ENCODE measurements around the gene DIAPH2.

DNA sequence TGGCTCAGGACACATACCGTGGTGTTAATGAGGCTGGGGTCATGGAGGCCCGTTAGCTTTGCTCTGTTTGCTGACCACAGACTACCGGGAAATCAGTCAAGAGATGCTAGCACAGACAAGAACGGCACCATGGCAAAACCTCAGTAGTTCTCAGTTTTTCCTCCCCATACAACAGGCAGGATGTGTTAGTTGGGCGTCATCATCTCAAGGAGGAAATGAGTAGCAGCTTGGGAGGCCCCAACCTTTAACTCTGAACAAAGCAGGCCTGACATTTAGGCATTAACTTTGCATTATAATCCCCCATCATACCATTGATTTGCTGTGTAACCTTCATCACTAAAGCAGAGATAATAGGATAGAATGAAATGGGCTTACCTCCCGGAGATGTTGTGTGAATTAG, 913.3 kb downstream of the DIAPH2 start:
- TF ChIP-seq CTCF (IDR thresholded peaks at IDR 0.05) (no peak), EP300 (IDR thresholded peaks at IDR 0.05) (no peak)

Measured in esophagus muscularis mucosa (tissue), 3 donors.